ENCODE results near the gene NELFB. TPM values are rescaled to one million over a fixed set of nuclear protein-coding genes. Genes with fewer than 3 reads are reported as not detected.
A peak's percentile ranks its signal among the peaks of the same experiment; 100 is the strongest.

Gene NELFB
- polyA plus RNA-seq, 1 experiment: 51.9 TPM

- Histone ChIP-seq H3K27me3 (ENCODE audit: control insufficient read depth, insufficient read depth, low read length) (no peaks in the 10 kb centered on the region), H3K4me3 (ENCODE audit: low read depth, low read length) (no peak within 1 kb of the TSS), H3K36me3 (ENCODE audit: control insufficient read depth, insufficient read depth, low read length) (no peaks in the 10 kb centered on the region; the same call in 1 of the 2 replicates)
- TF ChIP-seq CTCF (IDR thresholded peaks at IDR 0.05; ENCODE audit: insufficient read depth, low read depth, low read length): peak; percentile 91
- ChIA-PET CTCF (interaction anchor here (0.6 to 4.2 kb wide), 26 partner anchors 10 to 198 kb away, joined by 3 to 37 read pairs (median 5); partner anchors contain the start of genes ABCA2, DPP7, NPDC1 and SSNA1), POLR2A (interaction anchor here (0.5 kb wide), 1 partner anchor 22 kb away, joined by 6 read pairs; no protein-coding TSS in a partner anchor)
- no peak for DNase-seq (ENCODE audit: low read depth)
These were observed 27.9 kb upstream of the NELFB start, which contains the start of gene RNF224 for GRCh38 chr9:137227054-137227852. RNF224 (plus strand) TSS chr9:137227502; CDS start chr9:137228336, 834 bp downstream.

- DNase-seq (ENCODE audit: low read depth): no peak
- CTCF ChIA-PET: interaction anchor here (0.7 to 4.2 kb wide), 23 partner anchors 9 to 199 kb away, joined by 3 to 37 read pairs (median 6); partner anchors contain the start of genes ABCA2, DPP7, NPDC1 and SSNA1
- POLR2A ChIA-PET: interaction anchor here (0.5 kb wide), 1 partner anchor 23 kb away, joined by 6 read pairs; no protein-coding TSS in a partner anchor
- Histone ChIP-seq H3K36me3 (ENCODE audit: control insufficient read depth, insufficient read depth, low read length) (no peaks in the 10 kb centered on the region; the same call in 1 of the 2 replicates), H3K4me3 (ENCODE audit: low read depth, low read length) (no peak overlapping the region), H3K27me3 (ENCODE audit: control insufficient read depth, insufficient read depth, low read length) (no peaks in the 10 kb centered on the region)
- no peak for TF ChIP-seq CTCF (IDR thresholded peaks at IDR 0.05; ENCODE audit: insufficient read depth, low read depth, low read length)
These were observed 27.1 kb upstream of the NELFB start for GRCh38 chr9:137227853-137228505.

GRCh38 chr9:137228506-137228967 is 26.6 kb upstream of the NELFB start:
- POLR2A ChIA-PET: no interaction called here

GRCh38 chr9:137228968-137229896 is 25.9 kb upstream of the NELFB start:
- Histone ChIP-seq H3K36me3 (ENCODE audit: control insufficient read depth, insufficient read depth, low read length) (no peaks in the 10 kb centered on the region; the same call in 1 of the 2 replicates), H3K4me3 (ENCODE audit: low read depth, low read length) (no peak overlapping the region), H3K27me3 (ENCODE audit: control insufficient read depth, insufficient read depth, low read length) (no peaks in the 10 kb centered on the region)
- TF ChIP-seq CTCF (IDR thresholded peaks at IDR 0.05; ENCODE audit: insufficient read depth, low read depth, low read length): no peak
- no peak for DNase-seq (ENCODE audit: low read depth)
- ChIA-PET CTCF (interaction anchor here (1.2 to 4.2 kb wide), 4 partner anchors 20 to 180 kb away, joined by 4 to 37 read pairs (median 8); no protein-coding TSS in a partner anchor), POLR2A (no interaction called here)

More at GRCh38 chr9:137228506-137228967, 26.6 kb upstream of the NELFB start:
- Histone ChIP-seq H3K27me3 (ENCODE audit: control insufficient read depth, insufficient read depth, low read length) (no peaks in the 10 kb centered on the region), H3K4me3 (ENCODE audit: low read depth, low read length) (no peak overlapping the region), H3K36me3 (ENCODE audit: control insufficient read depth, insufficient read depth, low read length) (no peaks in the 10 kb centered on the region; the same call in 1 of the 2 replicates)
- CTCF ChIA-PET: interaction anchor here (0.7 to 4.2 kb wide), 9 partner anchors 9 to 182 kb away, joined by 3 to 37 read pairs (median 11); partner anchors contain the start of genes NPDC1 and TUBB4B
- TF ChIP-seq CTCF (IDR thresholded peaks at IDR 0.05; ENCODE audit: insufficient read depth, low read depth, low read length): no peak
- no peak for DNase-seq (ENCODE audit: low read depth)
